B cell (primary cell): ENCODE data around the gene MRPS12.
A peak's percentile ranks its signal among the peaks of the same experiment; 100 is the strongest.

ENCODE experiments used
- CTCF ChIP-seq: fragments of 200-600 bp; IDR thresholded peaks from one replicate; pipeline ENCODE4 v1.8.0; 2022; ENCODE audit warnings: antibody characterized with exemption, mild to moderate bottlenecking
- EZH2 ChIP-seq: IDR thresholded peaks from 2 replicates; pipeline ENCODE4 v1.6.1; 2012; ENCODE audit warnings: borderline replicate concordance, low read depth, mild to moderate bottlenecking, moderate library complexity, low read length; ENCODE audit not compliant: insufficient read depth, poor library complexity, severe bottlenecking

DNA sequence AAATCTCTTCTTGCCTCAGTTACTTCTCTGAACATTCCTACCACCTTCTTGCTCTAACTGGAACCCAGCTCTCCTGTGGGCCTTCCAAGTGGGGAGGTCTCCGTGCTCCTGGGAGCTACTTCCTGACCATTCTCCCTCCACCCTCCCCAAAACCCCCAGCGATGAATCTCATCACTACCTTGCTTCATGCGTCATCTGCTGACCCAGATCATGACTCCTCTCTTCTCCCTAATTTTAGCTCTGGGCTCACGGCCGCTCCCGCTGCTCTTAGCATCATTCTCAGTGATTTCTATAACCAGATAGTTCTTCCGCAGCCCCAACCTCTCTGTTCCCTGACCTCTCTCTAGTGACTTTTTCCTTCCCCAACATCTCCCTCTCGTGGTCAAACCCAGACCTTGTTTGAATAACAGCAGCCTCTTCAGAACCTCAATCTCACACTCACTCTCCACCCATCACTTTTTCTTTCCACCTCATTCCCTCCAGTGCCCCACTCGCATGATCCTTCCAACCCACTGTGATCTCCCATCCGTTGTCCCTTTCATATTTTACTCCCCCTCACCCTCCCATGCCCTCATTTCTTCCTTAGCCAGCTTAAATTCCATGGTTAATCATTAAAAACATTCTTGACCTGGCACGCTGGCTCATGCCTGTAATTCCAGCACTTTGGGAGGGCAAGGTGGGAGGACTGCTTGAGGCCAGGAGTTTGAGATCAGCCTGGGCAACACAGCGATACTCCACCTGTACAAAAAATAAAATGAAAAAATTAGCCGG is 21.8 kb downstream of the MRPS12 start:
- peak; percentile 45 for TF ChIP-seq CTCF
- TF ChIP-seq EZH2 = no peak
